Kidney (tissue), 14 donors: ENCODE measurements around the gene STXBP5. TPM values are rescaled to one million over a fixed set of nuclear protein-coding genes. Genes with fewer than 3 reads are reported as not detected.

Experiments
- DNase-seq, 5 donors: peaks; one replicate each; pipeline ENCODE4 v3.0.0-alpha.2; 2013 to 2020
- FAIRE-seq: peaks from 2 replicates; lab custom pipeline; 2012; peaks lifted over from hg19 to GRCh38; lab: Jason Lieb, UNC
- H3K27ac ChIP-seq, 2 donors: one replicate each; pipeline ENCODE4 v1.7.0; 2013; ENCODE audit warnings: low read depth in 2 of 2, low read length in 2 of 2, inconsistent platforms in 1 of 2
- H3K27me3 ChIP-seq: one replicate; pipeline ENCODE4 v1.7.1; 2013; ENCODE audit warnings: low read length, inconsistent platforms; ENCODE audit not compliant: control insufficient read depth, insufficient read depth
- H3K36me3 ChIP-seq, 3 donors: one replicate each; pipeline versions ENCODE4 v1.7.0 to v1.7.1; 2013; ENCODE audit warnings: low read length in 3 of 3, control low read depth in 1 of 3, inconsistent platforms in 1 of 3; ENCODE audit not compliant: insufficient read depth in 3 of 3, control insufficient read depth in 2 of 3
- H3K4me1 ChIP-seq, 3 donors: one replicate each; pipeline versions ENCODE4 v1.7.0 to v1.7.1; 2013; ENCODE audit warnings: low read length in 3 of 3, inconsistent platforms in 1 of 3, low read depth in 1 of 3; ENCODE audit not compliant: control insufficient read depth in 2 of 3, insufficient read depth in 2 of 3
- H3K4me3 ChIP-seq, 3 donors: one replicate each; pipeline versions ENCODE4 v1.7.0 to v1.8.1; 2013; ENCODE audit warnings: low read length in 3 of 3, control low read depth in 1 of 3, inconsistent platforms in 1 of 3
- H3K9ac ChIP-seq, 3 donors: one replicate each; pipeline versions ENCODE4 v1.7.0 to v1.7.1; 2013; ENCODE audit warnings: low read length in 3 of 3, control low read depth in 1 of 3, inconsistent platforms in 1 of 3
- H3K9me3 ChIP-seq, 3 donors: one replicate each; pipeline versions ENCODE4 v1.7.0 to v1.7.1; 2013; ENCODE audit warnings: low read length in 3 of 3, control low read depth in 1 of 3, inconsistent platforms in 1 of 3; ENCODE audit not compliant: control insufficient read depth in 2 of 3, insufficient read depth in 1 of 3
- intact Hi-C: fragments of 100-400 bp; cut with DNase I; formaldehyde crosslinking; loops from one replicate; pipeline ENCODE4 v1.11.1; 2022
- polyA plus RNA-seq: library from polyadenylated mRNA; stranded (reverse); fragments of 350-450 nt; fragmentation: Illumina TruSeq; extraction: RNeasy Lipid Tissue Mini Kit (QIAGEN cat#74804); gene quantifications from one replicate; pipeline ENCODE4 v1.2.3, GENCODE V29; 2014; ENCODE audit warnings: low read depth, low replicate concordance; ENCODE audit not compliant: insufficient read depth
- total RNA-seq: library from RNA; stranded (reverse); fragmentation: NEBNext Ultra II Directional; extraction: Animal tissue kit (Norgen Biotek cat#: 25700); gene quantifications from one replicate; pipeline ENCODE4 v1.2.1, GENCODE V29; 2021
- TF ChIP-seq, protein P1 (sequence below): IDR thresholded peaks from 3 replicates; pipeline ENCODE4 v1.5.1; 2012; ENCODE audit warnings: mild to moderate bottlenecking, moderate library complexity, borderline replicate concordance; ENCODE audit not compliant: insufficient read depth; ENCODE audit errors: extremely low read depth
- donor health status: control.
- donor health status: control.
- donor health status: control.
- donor health status: control.
- donor health status: control.
- donor health status: DM: yes; HTN: yes; CAD: no.
- donor health status: Normal renal cell carcinoma (clear cell type).

The STXBP5 gene
- total and polyA plus RNA-seq, 2 donors from 2014 or later, result 2.0 to 13.6 TPM

GRCh38 chr6:147214248-147215227, 10.3 kb downstream of the STXBP5 start:
- no peak overlapping the region for H3K9ac ChIP-seq
- no peaks in the 10 kb centered on the region for H3K4me1 ChIP-seq
- no peak for FAIRE-seq
- intact Hi-C loops, result no loop called here
- H3K36me3 ChIP-seq, result no peaks in the 10 kb centered on the region
- TF ChIP-seq, protein P1, sequence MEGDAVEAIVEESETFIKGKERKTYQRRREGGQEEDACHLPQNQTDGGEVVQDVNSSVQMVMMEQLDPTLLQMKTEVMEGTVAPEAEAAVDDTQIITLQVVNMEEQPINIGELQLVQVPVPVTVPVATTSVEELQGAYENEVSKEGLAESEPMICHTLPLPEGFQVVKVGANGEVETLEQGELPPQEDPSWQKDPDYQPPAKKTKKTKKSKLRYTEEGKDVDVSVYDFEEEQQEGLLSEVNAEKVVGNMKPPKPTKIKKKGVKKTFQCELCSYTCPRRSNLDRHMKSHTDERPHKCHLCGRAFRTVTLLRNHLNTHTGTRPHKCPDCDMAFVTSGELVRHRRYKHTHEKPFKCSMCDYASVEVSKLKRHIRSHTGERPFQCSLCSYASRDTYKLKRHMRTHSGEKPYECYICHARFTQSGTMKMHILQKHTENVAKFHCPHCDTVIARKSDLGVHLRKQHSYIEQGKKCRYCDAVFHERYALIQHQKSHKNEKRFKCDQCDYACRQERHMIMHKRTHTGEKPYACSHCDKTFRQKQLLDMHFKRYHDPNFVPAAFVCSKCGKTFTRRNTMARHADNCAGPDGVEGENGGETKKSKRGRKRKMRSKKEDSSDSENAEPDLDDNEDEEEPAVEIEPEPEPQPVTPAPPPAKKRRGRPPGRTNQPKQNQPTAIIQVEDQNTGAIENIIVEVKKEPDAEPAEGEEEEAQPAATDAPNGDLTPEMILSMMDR, result no peak
- no peaks in the 10 kb centered on the region for H3K27me3 ChIP-seq
- no peak overlapping the region for H3K4me3 ChIP-seq
- no peak overlapping the region for H3K27ac ChIP-seq
- no peaks in the 10 kb centered on the region for H3K9me3 ChIP-seq
- no peak for DNase-seq

GRCh38 chr6:147216915-147217314, 12.7 kb downstream of the STXBP5 start:
- FAIRE-seq (no peak), DNase-seq (peak in 2 of 5 donors; percentile 40 to 41)
- Histone ChIP-seq H3K9me3 (no peaks in the 10 kb centered on the region), H3K9ac (no peak overlapping the region), H3K4me3 (no peak overlapping the region), H3K27ac (no peak overlapping the region), H3K36me3 (no peaks in the 10 kb centered on the region), H3K4me1 (no peaks in the 10 kb centered on the region), H3K27me3 (no peaks in the 10 kb centered on the region)
- intact Hi-C loops, result no loop called here
- TF ChIP-seq, protein P1, result no peak

DNA sequence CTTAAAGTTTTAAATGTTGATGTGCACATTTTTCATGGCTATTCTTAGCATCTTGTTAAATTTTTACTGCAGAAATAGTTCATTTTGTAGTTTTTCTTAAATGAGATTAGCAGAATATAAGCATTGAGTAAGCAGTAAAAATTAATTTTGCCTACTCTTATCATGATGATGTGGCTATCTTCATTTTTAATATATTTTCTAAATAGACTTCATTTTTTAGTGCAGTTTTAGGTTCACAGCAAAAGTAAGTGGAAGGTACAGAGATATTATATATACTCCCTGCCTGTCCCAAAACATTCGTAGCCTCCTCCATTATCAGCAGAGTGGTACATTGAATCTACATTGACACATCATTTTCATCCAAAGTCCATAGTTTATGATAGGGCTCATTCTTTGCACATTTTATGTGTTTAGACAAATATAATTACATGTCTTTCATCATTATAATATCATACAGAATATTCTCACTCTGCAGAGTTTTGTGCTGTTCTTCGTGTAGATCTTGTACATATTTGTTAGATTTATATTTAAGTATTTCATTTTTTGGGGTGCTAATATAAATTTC, 13.7 kb downstream of the STXBP5 start:
- Histone ChIP-seq H3K9ac (no peak overlapping the region), H3K27me3 (no peaks in the 10 kb centered on the region), H3K9me3 (no peaks in the 10 kb centered on the region), H3K4me1 (peaks cover 0 to 4% (median 0%) of the 10 kb centered on the region in 3 donors), H3K36me3 (no peaks in the 10 kb centered on the region), H3K27ac (no peak overlapping the region), H3K4me3 (no peak overlapping the region)
- DNase-seq (no peak), FAIRE-seq (no peak)
- intact Hi-C loops, result no loop called here
- TF ChIP-seq, protein P1, result no peak
